Measurements from ENCODE around the gene KCNIP4.

GRCh38 chr4:20844311-20844710 lies 1104.3 kb downstream of the KCNIP4 start:
- TF ChIP-seq, protein P1, sequence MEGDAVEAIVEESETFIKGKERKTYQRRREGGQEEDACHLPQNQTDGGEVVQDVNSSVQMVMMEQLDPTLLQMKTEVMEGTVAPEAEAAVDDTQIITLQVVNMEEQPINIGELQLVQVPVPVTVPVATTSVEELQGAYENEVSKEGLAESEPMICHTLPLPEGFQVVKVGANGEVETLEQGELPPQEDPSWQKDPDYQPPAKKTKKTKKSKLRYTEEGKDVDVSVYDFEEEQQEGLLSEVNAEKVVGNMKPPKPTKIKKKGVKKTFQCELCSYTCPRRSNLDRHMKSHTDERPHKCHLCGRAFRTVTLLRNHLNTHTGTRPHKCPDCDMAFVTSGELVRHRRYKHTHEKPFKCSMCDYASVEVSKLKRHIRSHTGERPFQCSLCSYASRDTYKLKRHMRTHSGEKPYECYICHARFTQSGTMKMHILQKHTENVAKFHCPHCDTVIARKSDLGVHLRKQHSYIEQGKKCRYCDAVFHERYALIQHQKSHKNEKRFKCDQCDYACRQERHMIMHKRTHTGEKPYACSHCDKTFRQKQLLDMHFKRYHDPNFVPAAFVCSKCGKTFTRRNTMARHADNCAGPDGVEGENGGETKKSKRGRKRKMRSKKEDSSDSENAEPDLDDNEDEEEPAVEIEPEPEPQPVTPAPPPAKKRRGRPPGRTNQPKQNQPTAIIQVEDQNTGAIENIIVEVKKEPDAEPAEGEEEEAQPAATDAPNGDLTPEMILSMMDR (IDR thresholded peaks at IDR 0.05), result no peak
- TF ChIP-seq EZH2 (IDR thresholded peaks at IDR 0.05; ENCODE audit: borderline replicate concordance, insufficient read depth, low read depth, low read length, poor library complexity, severe bottlenecking), result no peak
